NCI-H146 treated with DMSO at 0.1 percent for 48 hours (cell line): ENCODE results near the gene CA4.
"Not testable (repeated sequence)": the region's sequence is repeated elsewhere in the genome, so short reads cannot be mapped to it uniquely, and the experiment has no call there.

Experiments used
- DNase-seq: peaks from one replicate; lab custom pipeline; 2025; ENCODE audit not compliant: unreplicated experiment; lab: John Stamatoyannopoulos, UW

Gene CA4

DNA sequence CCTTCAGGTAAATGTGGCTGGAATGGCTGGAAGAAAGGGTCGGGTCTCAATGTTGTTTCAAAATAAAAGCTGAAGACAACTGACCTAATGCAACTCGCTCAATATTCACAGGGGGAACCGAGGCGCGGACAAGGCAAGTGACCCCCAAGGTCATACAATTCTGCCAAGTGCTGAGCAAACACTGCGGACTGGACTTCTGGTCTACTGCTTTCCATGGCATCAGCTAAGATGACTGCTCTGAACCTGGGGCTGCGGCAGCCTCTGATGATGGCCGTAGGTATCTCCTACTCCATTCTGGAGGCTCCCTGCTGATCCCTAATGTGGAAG lies 21.9 kb downstream of the CA4 start:
- no peak for DNase-seq

DNA sequence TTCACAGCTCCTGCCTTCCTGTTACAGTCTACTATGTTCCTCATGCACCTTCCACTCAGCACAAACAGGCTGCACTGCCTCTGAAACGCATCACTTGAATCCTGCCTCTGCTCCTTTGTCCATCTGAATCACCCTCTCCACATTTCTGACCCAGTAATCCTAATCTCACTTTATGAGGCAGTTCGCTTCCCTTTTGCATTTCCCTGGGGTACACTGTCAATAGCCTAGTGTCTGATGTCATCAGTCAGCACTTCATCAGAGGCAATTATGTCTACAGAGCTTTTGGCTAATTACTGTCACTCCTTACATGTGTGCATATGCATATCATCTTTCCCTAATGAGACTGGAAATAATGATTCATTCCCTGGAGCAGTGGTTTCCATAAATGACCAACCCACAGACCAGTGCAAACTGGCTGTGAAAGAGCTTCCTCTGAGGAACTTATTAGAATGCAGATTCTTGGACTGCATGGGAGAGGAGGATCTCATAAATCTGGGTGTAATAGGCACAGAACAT lies 23.6 kb downstream of the CA4 start:
- DNase-seq: no peak

- DNase-seq: no peak
Observed at GRCh38 chr17:60174035-60174434, 24.3 kb downstream of the CA4 start.

- DNase-seq: not testable (repeated sequence)
Observed at GRCh38 chr17:60174767-60175166, 25.0 kb downstream of the CA4 start.

DNA sequence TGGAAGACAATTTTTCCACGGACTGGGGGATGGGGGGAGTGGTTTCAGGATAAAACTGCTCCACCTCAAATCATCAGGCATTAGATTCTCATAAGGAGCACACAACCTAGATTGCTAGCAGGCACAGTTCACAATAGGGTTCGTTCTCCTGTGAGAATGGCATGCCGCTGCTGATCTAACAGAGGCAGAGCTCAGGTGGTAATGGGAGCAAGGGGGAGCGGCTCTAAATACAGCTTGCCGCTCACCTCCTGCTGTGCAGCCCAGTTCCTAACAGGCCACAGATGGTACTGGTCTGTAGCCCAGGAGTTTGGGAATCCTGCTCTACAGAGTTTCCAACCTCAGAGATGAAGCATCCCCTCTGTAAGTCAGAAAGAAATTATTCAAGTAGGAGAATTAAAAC lies 27.0 kb downstream of the CA4 start:
- not testable (repeated sequence) for DNase-seq

DNA sequence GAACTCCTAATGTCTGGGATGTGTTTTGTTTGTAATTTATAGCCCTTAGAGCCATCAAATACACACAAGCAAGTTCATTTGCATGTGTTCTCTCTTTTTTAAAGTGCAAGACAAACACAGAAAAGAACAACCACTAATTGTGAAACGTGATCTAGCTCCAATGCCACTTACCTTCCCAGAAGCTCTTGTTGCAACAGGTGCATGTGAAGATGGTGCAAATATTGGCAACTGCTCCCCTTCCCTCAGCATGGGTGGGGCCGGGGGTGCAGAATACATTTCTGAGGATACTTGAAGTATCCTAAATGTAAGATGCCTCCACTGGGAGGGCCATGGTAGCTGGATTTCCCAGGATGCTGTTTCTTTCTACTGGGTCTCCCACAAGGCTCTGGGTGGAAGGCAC lies 28.4 kb downstream of the CA4 start:
- not testable (repeated sequence) for DNase-seq

DNA sequence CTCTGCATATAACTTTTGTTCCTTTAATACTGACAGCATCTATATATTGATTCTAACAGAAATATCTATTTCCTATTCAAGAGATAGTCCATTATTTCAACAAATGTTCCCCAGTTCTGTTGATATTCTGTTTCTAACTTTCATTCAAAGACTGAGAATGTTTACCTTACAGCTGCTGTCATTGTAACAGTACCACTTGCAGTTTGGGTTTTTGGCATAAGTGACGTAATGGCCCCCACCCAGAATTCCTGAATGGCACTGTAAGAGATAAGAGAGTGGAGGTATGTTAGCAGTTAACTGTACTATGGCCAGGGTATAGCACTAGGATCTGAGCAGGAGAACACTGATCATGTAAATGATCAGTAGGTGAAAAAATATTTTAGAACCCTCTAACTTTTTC lies 30.6 kb downstream of the CA4 start:
- DNase-seq: not testable (repeated sequence)

DNA sequence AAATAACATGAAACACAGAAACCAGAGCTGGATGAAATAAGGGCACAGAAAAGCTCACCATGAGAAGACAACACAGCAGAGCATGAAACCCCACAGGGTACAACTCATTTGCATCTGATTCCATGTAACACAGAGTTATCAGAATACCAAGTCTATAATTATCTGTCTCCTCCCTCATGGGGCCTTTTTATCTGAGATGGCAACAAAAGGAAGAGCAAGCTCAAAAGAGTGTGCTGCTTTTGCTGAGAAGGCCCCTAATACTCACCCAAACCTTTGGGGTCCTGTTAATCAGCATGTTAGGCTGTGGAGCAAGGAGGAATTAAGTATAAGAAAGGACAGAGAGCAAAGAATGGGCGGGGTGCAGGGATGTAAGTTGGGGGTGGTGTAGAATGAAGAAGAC lies 36.6 kb downstream of the CA4 start:
- DNase-seq: not testable (repeated sequence)

DNA sequence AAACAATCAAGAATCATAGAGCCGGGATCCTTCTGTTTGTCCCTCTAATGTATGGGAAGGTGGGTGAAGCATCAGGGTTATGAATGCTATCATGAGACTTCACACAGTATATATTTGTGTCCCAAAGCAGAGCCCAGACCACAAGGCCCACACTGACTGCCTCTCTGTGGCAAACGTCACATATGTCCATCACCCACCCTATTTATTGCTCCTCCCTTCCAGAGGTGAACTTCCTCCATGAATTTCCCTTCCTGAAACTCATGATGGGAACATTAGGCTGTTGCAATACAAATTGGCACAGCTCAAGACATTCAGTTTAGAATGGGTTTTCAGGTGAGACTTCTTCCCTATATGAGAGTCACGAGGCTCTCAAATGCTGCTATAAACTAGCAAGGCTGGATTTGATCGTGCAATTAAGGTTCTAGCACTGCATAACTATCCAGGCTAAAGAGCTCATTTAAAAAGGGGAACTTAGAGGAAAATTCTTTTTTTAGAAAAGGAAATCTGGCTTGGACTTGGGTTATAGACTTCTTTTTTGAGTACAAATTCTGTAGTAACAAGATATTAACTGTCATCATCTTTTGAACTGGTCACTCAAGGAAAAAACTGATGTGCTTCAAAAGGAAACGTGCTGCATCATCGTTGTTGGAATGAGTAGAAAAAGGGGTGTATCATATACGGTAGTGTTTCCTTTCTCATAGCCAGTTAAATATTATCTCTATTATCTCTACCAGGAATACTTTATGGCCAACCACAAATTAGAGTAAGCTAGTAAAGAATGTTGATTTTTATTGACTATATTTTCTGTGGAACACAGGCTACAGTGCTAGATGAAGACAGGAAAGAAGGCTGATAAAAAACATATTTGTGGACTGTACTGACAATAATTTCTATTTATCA lies 37.3 kb downstream of the CA4 start:
- DNase-seq: not testable (repeated sequence)

DNA sequence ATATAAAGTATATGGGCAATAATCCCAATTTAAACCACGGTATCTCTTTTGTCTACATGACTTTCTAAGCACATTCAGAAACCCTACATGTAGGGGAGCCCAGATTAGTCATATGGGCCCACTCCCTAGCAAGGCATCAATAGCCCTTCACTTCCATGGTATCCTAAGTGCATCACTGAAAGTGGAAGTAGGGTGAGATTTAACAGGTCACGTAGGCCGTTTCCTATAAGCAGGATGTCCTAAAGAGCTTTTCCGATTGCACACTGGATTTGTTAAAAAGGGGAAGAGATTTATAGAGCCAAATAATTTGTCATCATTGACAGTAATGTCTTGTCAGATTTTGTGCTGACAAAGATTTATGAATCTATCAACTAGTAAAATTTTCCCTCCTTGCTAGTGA lies 39.0 kb downstream of the CA4 start:
- no peak for DNase-seq

DNA sequence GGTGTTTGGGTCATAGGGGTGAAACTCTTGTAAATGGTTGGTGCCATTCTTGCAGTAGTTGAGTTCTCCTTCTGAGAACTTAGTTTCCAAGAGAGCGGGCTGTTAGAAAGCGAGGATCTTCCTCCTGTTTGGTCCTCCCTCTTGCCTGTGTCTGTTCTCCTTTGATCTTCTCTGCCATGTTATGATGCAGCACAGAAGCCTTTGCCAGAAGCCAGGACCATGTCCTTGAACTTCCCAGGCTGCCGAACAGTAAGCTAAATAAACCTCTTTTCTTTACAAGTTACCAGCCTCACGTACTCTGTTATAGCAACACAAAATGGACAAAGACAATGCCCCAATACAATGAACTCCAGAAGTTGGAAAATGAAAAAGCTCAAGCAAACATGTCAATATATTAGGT lies 40.3 kb downstream of the CA4 start:
- not testable (repeated sequence) for DNase-seq

DNA sequence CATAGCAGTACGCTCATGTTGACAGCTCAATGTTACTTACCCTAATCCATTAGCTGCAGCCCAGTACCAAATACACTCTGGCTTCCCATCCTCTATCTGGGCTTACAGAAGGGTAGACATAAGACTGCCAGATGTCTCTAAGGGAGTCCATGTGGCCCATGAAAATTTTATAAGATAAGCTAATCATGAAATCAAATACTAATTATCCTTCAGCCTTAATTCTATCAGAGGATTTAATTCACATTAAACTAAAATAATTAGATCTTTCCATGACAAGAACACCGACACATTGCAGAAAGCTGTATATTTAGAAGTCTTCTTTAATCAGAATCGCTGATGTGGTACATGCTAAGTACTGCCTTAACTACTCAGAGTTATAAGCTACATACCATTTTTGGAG lies 43.3 kb downstream of the CA4 start:
- DNase-seq: not testable (repeated sequence)

- DNase-seq: no peak
Observed at GRCh38 chr17:60193482-60193881, 43.7 kb downstream of the CA4 start.

- not testable (repeated sequence) for DNase-seq
Observed at GRCh38 chr17:60194141-60194540, 44.4 kb downstream of the CA4 start.

DNA sequence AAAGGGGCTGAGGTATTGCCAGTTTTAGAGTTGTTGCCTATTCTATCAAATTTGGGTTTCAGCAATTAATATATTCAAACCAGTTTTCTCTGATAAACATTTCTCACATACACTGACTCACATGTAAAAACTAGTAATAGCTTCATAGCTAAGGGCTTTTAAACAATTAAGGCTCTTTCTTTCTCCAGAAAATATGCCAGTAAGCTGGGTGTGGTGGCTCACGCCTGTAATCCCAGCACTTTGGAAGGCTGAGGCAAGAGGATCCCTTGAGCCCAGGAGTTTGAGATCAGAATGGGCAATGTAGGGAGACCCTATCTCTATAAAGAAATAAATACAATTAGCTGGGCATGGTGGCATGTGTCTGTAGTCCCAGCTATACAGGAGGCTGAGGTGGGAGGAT lies 48.9 kb downstream of the CA4 start:
- not testable (repeated sequence) for DNase-seq

GRCh38 chr17:60205782-60206181 lies 56.0 kb downstream of the CA4 start:
- DNase-seq: not testable (repeated sequence)

DNA sequence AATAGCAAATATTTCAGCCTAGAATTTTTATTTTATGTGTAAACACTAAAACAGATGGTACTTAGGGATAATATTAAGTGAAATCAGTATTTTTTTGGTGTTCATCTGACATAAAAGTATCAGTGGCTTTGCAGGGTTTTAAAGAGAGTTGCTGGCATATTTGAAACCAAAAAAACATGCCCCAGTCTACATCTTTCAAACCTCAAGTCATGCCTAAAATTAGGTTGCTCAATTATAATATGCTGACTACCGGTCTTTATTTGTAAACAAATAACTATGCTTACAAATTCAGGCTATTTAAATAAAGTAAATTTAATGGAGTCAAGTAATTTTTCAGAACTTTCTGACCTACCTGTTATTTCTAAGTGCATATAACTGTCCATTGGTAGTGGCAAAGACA lies 58.5 kb downstream of the CA4 start:
- DNase-seq: not testable (repeated sequence)
